H1 (cell line): Measurements from ENCODE around the gene PCDHB6. TPM values are rescaled to one million over a fixed set of nuclear protein-coding genes. Genes with fewer than 3 reads are reported as not detected.
"Not testable (repeated sequence)": the region's sequence is repeated elsewhere in the genome, so short reads cannot be mapped to it uniquely, and the experiment has no call there.

Experiments used
- CTCF ChIA-PET: fragments of 300-600 bp; sonication (Branson Sonifier 250); formaldehyde crosslinking; loops from one replicate; lab custom pipeline; 2021; ENCODE audit not compliant: partially characterized antibody; lab: Charles Lee
- POLR2A ChIA-PET: fragments of 300-600 bp; sonication (Branson Sonifier 250); formaldehyde crosslinking; loops from one replicate; lab custom pipeline; 2021; ENCODE audit warnings: inconsistent platforms; ENCODE audit not compliant: partially characterized antibody; lab: Charles Lee
- DNase-seq, 2 experiments: peaks; one replicate each; pipeline versions ENCODE4 v3.0.0 to v3.0.0-alpha.2; 2010 to 2022; ENCODE audit warnings: low spot score in 2 of 2, low read depth in 1 of 2, mixed read lengths in 1 of 2
- FAIRE-seq: peaks from 2 replicates; lab custom pipeline; 2011; peaks lifted over from hg19 to GRCh38; lab: Jason Lieb, UNC
- H2AFZ ChIP-seq: 2 replicates; pipeline ENCODE4 v1.8.1; 2012; ENCODE audit warnings: low read length, inconsistent platforms
- H2AK5ac ChIP-seq: 2 replicates; pipeline ENCODE4 v1.6.1; 2013; ENCODE audit warnings: low read depth, low read length
- H2BK120ac ChIP-seq: replicated peaks from 2 replicates; pipeline ENCODE3; 2013; ENCODE audit warnings: low read depth, low read length, inconsistent platforms
- H2BK12ac ChIP-seq: 2 replicates; pipeline ENCODE4 v1.6.1; 2013; ENCODE audit warnings: low read depth, low read length
- H2BK15ac ChIP-seq: 2 replicates; pipeline ENCODE4 v1.6.1; 2013; ENCODE audit warnings: low read length
- H2BK20ac ChIP-seq: 2 replicates; pipeline ENCODE4 v1.6.1; 2013; ENCODE audit warnings: low read length
- H2BK5ac ChIP-seq: 2 replicates; pipeline ENCODE4 v1.6.1; 2013; ENCODE audit warnings: low read depth, low read length
- H3K14ac ChIP-seq: 2 replicates; pipeline ENCODE4 v1.6.1; 2013; ENCODE audit warnings: inconsistent platforms; ENCODE audit not compliant: insufficient read length
- H3K18ac ChIP-seq: 2 replicates; pipeline ENCODE4 v1.6.1; 2013; ENCODE audit warnings: low read length; ENCODE audit errors: extremely low read depth
- H3K23ac ChIP-seq: 2 replicates; pipeline ENCODE4 v1.6.1; 2013; ENCODE audit warnings: inconsistent platforms; ENCODE audit not compliant: insufficient read length
- H3K23me2 ChIP-seq: 2 replicates; pipeline ENCODE4 v1.6.1; 2013; ENCODE audit warnings: low read depth, low read length
- H3K27ac ChIP-seq: 2 replicates; pipeline ENCODE4 v1.6.1; 2011; ENCODE audit warnings: low read depth, low read length, inconsistent platforms
- H3K27me3 ChIP-seq, 4 experiments: replicated peaks in 1 of 4; 1 replicate in 1 of 4; 2 replicates in 3 of 4; pipeline versions ENCODE4 v1.6.1 to v1.8.1; 2011 to 2013; ENCODE audit warnings: low read length in 3 of 4, mild to moderate bottlenecking in 3 of 4, inconsistent platforms in 2 of 4, mixed read lengths in 2 of 4, moderate library complexity in 1 of 4; ENCODE audit not compliant: control insufficient read depth in 3 of 4, insufficient read depth in 3 of 4; ENCODE audit errors: extremely low read depth in 1 of 4
- H3K36me3 ChIP-seq, 4 experiments: 2 replicates each; pipeline versions ENCODE4 v1.6.1 to v1.8.1; 2011 to 2013; ENCODE audit warnings: mild to moderate bottlenecking in 4 of 4, low read length in 3 of 4, moderate library complexity in 2 of 4, control low read depth in 1 of 4, inconsistent platforms in 1 of 4; ENCODE audit not compliant: insufficient read depth in 4 of 4, control insufficient read depth in 2 of 4
- H3K4ac ChIP-seq: replicated peaks from 2 replicates; pipeline ENCODE3; 2013; ENCODE audit warnings: low read length, low read depth, mixed read lengths, inconsistent platforms; ENCODE audit not compliant: insufficient read length
- H3K4me1 ChIP-seq, 4 experiments: replicated peaks in 1 of 4; 1 replicate in 1 of 4; 2 replicates in 3 of 4; pipeline versions ENCODE4 v1.6.1 to v1.8.1; 2011 to 2013; ENCODE audit warnings: low read length in 3 of 4, inconsistent platforms in 2 of 4, mixed read lengths in 1 of 4; ENCODE audit not compliant: insufficient read depth in 4 of 4, control insufficient read depth in 3 of 4
- H3K4me2 ChIP-seq, 2 experiments: 2 replicates each; pipeline versions ENCODE4 v1.6.1 to v1.8.1; 2011 to 2013; ENCODE audit warnings: low read depth in 2 of 2, low read length in 2 of 2, control low read depth in 1 of 2, inconsistent platforms in 1 of 2, mild to moderate bottlenecking in 1 of 2; ENCODE audit not compliant: insufficient read depth in 1 of 2
- H3K4me3 ChIP-seq, 4 experiments: fragments of 200-600, 300-600 bp in 1 of 4; sonication (generic), shearing (Covaris generic), sonication (Bioruptor Twin) in 1 of 4; 2 replicates each; pipeline versions ENCODE4 v1.5.1 to v1.8.1; 2011 to 2016; ENCODE audit warnings: low read length in 4 of 4, low read depth in 3 of 4, control low read depth in 2 of 4, inconsistent platforms in 2 of 4, mild to moderate bottlenecking in 2 of 4, mixed read lengths in 1 of 4, moderate library complexity in 1 of 4; ENCODE audit not compliant: insufficient read depth in 2 of 4; ENCODE audit errors: extremely low read depth in 1 of 4
- H3K56ac ChIP-seq: replicated peaks from 2 replicates; pipeline ENCODE3; 2013; ENCODE audit warnings: low read depth, mild to moderate bottlenecking, mixed read lengths, low read length, inconsistent platforms; ENCODE audit not compliant: insufficient read length
- H3K79me1 ChIP-seq: 2 replicates; pipeline ENCODE4 v1.6.1; 2013; ENCODE audit warnings: low read depth, low read length, control low read depth
- H3K79me2 ChIP-seq, 2 experiments: 2 replicates each; pipeline versions ENCODE4 v1.6.1 to v1.8.1; 2012 to 2013; ENCODE audit warnings: low read length in 2 of 2, mild to moderate bottlenecking in 2 of 2, inconsistent platforms in 1 of 2; ENCODE audit not compliant: insufficient read depth in 2 of 2, control insufficient read depth in 1 of 2
- H3K9ac ChIP-seq, 4 experiments: replicated peaks in 1 of 4; 1 replicate in 1 of 4; 2 replicates in 3 of 4; pipeline versions ENCODE4 v1.6.1 to v1.8.1; 2011 to 2013; ENCODE audit warnings: low read depth in 3 of 4, low read length in 3 of 4, control low read depth in 2 of 4, mild to moderate bottlenecking in 2 of 4, moderate library complexity in 2 of 4, inconsistent platforms in 1 of 4; ENCODE audit errors: extremely low read depth in 1 of 4
- H3K9me3 ChIP-seq, 2 experiments: 2 replicates each; pipeline versions ENCODE4 v1.6.1 to v1.8.1; 2012 to 2013; ENCODE audit warnings: mild to moderate bottlenecking in 2 of 2, moderate library complexity in 2 of 2, control low read depth in 1 of 2, inconsistent platforms in 1 of 2, low read depth in 1 of 2, low read length in 1 of 2, mixed read lengths in 1 of 2; ENCODE audit not compliant: insufficient read depth in 2 of 2
- H4K20me1 ChIP-seq, 2 experiments: replicated peaks in 1 of 2; 2 replicates each; pipeline versions ENCODE3 to v1.8.1; 2011 to 2013; ENCODE audit warnings: inconsistent platforms in 2 of 2, low read length in 2 of 2, mild to moderate bottlenecking in 1 of 2; ENCODE audit not compliant: insufficient read depth in 2 of 2, control insufficient read depth in 1 of 2
- H4K5ac ChIP-seq: 2 replicates; pipeline ENCODE4 v1.6.1; 2013; ENCODE audit warnings: low read length, low read depth, mixed read lengths, inconsistent platforms; ENCODE audit not compliant: insufficient read length
- H4K8ac ChIP-seq: 2 replicates; pipeline ENCODE4 v1.8.0; 2013; ENCODE audit warnings: mild to moderate bottlenecking, moderate library complexity, low read length, inconsistent platforms; ENCODE audit not compliant: insufficient read depth; ENCODE audit errors: extremely low read depth
- H4K91ac ChIP-seq: replicated peaks from 2 replicates; pipeline ENCODE3; 2013; ENCODE audit warnings: low read length, mixed read lengths, inconsistent platforms; ENCODE audit not compliant: insufficient read length
- RXRA ChIP-seq: IDR thresholded peaks from 2 replicates; pipeline ENCODE4 v1.6.1; 2011; ENCODE audit warnings: low read depth, mild to moderate bottlenecking, low read length, moderate library complexity; ENCODE audit not compliant: insufficient read depth
- WGBS, 2 experiments: shearing (Covaris generic) in 1 of 2; methylation state at CpG; one replicate each; pipeline versions ENCODE4 v1.1.6 to v1.1.7; 2013 to 2015; ENCODE audit warnings: low lambda C conversion rate in 2 of 2, mixed read lengths in 2 of 2, inconsistent platforms in 1 of 2, low coverage in 1 of 2, missing lambda C conversion rate in 1 of 2; ENCODE audit not compliant: insufficient replicate concordance in 2 of 2, insufficient coverage in 1 of 2, insufficient read length in 1 of 2; ENCODE audit errors: extremely low coverage in 1 of 2, missing lambda C conversion rate in 1 of 2; 5-methylcytosine and 5-hydroxymethylcytosine counted together
- polyA plus RNA-seq, 7 experiments: library from polyadenylated mRNA; depleted of rRNA in 3 of 7; stranded (reverse) in 5 of 7; unstranded in 2 of 7; fragments of >200 nt in 5 of 7; fragments of 200-250 nt in 2 of 7; gene quantifications; 1 replicate in 5 of 7; 2 replicates in 1 of 7; 4 replicates in 1 of 7; pipeline versions ENCODE4 v1.2.1 to v1.2.3, GENCODE V29; 2011 to 2013; ENCODE audit warnings: missing spikeins in 2 of 7, mixed read lengths in 2 of 7
- total RNA-seq: library from RNA; stranded (reverse); fragmentation: NEBNext Ultra II Directional; extraction: Animal tissue kit (Norgen Biotek cat#: 25700); gene quantifications from 2 replicates; pipeline ENCODE4 v1.2.1, GENCODE V29; 2021

The PCDHB6 gene
- total and polyA plus RNA-seq, 2 of the 8 experiments (the other 6 are each of a cell fraction or from before 2014, with no cell fraction given) = 0.28 to 0.29 TPM

DNA sequence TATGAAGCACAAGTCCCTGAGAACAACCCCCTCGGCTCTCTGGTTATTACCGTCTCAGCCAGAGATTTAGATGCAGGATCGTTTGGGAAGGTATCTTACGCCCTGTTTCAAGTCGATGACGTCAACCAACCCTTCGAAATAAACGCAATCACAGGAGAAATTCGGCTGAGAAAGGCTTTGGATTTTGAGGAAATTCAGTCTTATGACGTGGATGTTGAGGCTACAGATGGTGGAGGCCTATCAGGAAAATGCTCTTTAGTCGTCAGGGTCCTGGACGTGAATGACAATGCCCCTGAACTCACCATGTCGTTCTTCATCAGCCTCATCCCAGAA, 1.1 kb downstream of the PCDHB6 start (continued):
- no peak for TF ChIP-seq RXRA
- TF ChIP-seq, all 59 proteins: peak for 0

DNA sequence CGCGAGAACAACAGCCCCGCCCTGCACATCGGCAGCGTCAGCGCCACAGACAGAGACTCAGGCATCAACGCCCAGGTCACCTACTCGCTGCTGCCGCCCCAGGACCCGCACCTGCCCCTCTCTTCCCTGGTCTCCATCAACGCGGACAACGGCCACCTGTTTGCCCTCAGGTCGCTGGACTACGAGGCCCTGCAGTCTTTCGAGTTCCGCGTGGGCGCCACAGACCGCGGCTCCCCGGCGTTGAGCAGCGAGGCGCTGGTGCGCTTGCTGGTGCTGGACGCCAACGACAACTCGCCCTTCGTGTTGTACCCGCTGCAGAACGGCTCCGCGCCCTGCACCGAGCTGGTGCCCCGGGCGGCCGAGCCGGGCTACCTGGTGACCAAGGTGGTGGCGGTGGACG, 1.8 kb downstream of the PCDHB6 start:
- H3K4me3 ChIP-seq, H3K9ac ChIP-seq, H3K18ac ChIP-seq, H4K8ac ChIP-seq, H3K36me3 ChIP-seq, H3K14ac ChIP-seq, H3K4me2 ChIP-seq, H2BK120ac ChIP-seq, H3K56ac ChIP-seq, DNase-seq, H2BK5ac ChIP-seq, POLR2A ChIA-PET, H2AFZ ChIP-seq, H3K23ac ChIP-seq, H2BK12ac ChIP-seq, H4K91ac ChIP-seq, H3K4ac ChIP-seq, H2BK20ac ChIP-seq, H3K27ac ChIP-seq, H2AK5ac ChIP-seq, H3K79me1 ChIP-seq, H3K23me2 ChIP-seq, H4K20me1 ChIP-seq, H2BK15ac ChIP-seq, H3K79me2 ChIP-seq, H4K5ac ChIP-seq, H3K4me1 ChIP-seq, H3K27me3 ChIP-seq, FAIRE-seq: not testable (repeated sequence)
- CTCF ChIA-PET = interaction anchor here (1.4 kb wide), 1 partner anchor 57 kb away, joined by 3 read pairs; the partner anchor contains the start of gene PCDHB2
- 95% methylated on average over 26 of the region's 41 CpGs; no CpG with 5 or more reads in 1 of the 2 experiments for WGBS, 2 experiments
- H3K9me3 ChIP-seq = peaks cover 5 to 11% of the 10 kb centered on the region in 2 experiments; a peak in 2 of 4 replicates
